22Rv1 (cell line): ENCODE results near the gene CFAP410.

Experiments used
- CTCF ChIP-seq: fragments of 450-650 bp; IDR thresholded peaks from 2 replicates; pipeline ENCODE4 v1.5.1; 2017; ENCODE audit warnings: mild to moderate bottlenecking
- ZFX ChIP-seq: fragments of 450-650 bp; IDR thresholded peaks from 2 replicates; pipeline ENCODE4 v1.6.1; 2017; ENCODE audit warnings: antibody characterized with exemption, borderline replicate concordance

- TF ChIP-seq CTCF (no peak), ZFX (no peak)
Observed at GRCh38 chr21:44305691-44306090, 33.5 kb downstream of the CFAP410 start.
